AG09319 (cell line): ENCODE results near the gene ARL3.

Source experiments
- DNase-seq: peaks from one replicate; pipeline ENCODE4 v3.0.0-alpha.2; 2010; ENCODE audit warnings: low read depth; ENCODE audit errors: extremely low read depth
- TF ChIP-seq, protein P1 (sequence below): IDR thresholded peaks from 2 replicates; pipeline ENCODE4 v1.5.1; 2011; ENCODE audit warnings: low read depth, mild to moderate bottlenecking, inconsistent platforms, low read length, moderate library complexity

The ARL3 gene

DNA sequence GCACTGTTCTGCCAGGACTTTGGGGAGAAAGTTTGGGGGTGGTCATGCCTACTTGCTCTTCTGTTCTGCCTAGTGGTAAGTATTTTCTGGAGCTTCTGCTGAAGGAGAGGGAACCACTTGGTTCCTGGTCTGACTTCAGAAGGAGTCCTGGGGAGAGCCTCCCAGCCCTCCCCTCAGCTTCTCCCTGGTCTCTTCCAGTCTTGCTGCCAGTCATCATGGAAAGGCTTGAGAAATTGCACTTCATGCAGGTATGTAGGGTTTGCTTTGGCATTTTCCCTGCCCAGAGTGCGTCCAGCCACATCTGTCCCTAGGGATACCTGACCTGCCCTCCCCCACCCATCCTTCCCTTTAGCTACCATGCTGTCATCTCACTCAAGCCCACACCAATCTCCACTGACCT, 18.5 kb upstream of the ARL3 start:
- DNase-seq = no peak
- TF ChIP-seq, protein P1, sequence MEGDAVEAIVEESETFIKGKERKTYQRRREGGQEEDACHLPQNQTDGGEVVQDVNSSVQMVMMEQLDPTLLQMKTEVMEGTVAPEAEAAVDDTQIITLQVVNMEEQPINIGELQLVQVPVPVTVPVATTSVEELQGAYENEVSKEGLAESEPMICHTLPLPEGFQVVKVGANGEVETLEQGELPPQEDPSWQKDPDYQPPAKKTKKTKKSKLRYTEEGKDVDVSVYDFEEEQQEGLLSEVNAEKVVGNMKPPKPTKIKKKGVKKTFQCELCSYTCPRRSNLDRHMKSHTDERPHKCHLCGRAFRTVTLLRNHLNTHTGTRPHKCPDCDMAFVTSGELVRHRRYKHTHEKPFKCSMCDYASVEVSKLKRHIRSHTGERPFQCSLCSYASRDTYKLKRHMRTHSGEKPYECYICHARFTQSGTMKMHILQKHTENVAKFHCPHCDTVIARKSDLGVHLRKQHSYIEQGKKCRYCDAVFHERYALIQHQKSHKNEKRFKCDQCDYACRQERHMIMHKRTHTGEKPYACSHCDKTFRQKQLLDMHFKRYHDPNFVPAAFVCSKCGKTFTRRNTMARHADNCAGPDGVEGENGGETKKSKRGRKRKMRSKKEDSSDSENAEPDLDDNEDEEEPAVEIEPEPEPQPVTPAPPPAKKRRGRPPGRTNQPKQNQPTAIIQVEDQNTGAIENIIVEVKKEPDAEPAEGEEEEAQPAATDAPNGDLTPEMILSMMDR = no peak

DNA sequence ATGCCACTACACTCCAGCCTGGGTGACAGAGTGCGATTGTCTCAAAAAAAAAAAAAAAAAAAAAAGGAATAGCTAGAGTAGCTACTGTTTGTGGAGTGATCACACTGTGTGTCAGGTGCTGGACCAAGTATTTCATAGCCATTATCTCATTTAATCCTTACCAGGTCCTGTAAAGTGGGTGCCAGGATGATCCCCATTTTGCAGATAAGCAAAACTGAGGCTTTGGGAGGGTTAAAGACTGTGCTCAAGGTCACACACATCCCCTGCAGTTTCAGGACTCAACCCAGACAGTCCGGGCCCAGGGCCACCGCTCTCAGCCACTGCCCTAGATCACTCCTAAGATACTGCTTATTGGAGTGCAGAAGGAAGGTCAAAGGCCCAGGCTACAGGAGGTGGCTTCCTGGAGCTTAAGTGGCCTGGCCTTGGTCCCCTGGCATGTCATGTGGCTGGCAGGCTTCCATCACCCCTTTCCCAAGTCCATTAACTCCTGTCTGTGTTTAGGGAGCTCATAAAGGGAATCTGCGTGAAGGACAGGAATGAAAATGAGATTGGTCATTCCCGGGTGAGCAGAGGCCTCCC, 17.1 kb upstream of the ARL3 start:
- DNase-seq = no peak

DNA sequence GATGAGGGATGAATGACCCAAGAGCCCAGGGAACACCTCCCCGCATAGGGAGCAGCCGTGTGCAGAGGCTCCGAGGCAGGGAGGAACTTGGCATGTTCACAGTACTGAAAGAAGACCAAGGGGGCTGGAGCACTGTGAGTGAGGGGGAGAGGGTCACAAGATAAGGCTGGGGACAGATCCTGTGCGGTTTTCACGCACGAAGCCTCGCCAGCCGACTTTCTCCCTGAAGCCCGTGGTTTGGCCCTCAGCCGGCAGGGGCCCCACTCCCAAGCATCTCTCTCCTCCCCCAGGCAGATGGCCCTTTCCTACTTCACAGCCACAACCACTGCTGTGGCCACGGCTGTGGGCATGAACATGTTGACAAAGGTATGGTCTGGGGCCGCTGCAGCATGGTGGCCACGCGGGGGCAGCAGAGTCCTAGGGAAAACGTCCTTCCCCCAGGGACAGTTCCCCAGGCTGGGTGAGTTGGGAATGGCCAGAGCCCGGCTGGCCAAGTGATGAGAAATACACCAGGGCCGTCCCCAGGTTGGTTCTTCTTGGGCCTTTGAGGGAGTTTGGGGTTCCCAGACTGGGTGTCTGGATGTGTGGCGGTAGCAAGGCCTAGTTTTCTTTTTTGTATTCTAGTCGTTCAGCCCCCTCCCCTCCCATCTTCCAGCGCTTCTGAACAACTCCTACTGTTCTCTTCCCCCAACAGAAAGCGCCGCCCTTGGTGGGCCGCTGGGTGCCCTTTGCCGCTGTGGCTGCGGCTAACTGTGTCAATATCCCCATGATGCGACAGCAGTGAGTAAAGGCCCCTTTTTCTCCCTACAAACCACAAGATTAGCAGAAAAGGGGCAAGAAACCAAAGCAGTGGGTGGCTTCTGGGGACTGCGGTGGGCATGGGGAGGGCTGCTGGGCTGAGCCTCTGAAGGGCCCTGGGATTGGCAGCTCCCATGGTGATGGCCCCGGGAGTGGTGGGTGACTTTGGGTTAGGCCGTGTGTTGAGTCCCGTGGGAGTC, 15.1 kb upstream of the ARL3 start:
- TF ChIP-seq, protein P1 = peak; percentile 95

More for the DNA sequence above, 17.1 kb upstream of the ARL3 start:
- TF ChIP-seq, protein P1 = no peak

DNA sequence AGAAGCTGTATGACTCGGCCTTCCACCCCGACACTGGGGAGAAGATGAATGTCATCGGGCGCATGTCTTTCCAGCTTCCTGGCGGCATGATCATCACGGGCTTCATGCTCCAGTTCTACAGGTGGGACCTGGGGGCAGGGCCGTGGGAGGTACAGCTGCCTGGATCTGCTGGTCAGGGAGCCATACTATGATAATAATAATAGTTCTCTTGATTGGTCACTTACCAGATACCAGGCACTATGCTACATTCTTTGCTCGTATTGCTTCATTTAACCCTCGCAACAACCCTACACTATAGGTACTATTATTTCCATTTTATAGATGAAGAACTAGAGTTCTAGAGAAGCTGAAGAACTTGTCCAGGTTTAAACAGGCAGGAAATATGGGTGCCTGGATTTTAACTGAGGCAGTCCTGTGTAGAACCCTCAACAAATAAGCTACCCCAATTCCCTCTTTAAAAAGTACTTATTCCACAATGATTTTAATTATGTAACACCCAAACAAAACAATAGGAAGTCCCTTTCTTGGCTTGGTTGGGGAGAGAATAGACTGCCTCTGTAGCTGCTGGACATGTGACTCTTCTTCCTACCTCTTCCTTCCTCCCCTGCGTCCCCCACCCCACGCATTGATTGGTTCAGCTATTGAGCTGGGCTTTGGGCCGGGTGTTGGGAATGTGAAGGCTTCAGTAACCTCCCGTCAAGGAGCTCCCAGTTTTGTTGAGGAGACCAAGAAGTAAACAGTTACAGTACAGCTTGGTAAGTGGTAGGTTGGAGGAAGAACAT, 13.0 kb upstream of the ARL3 start:
- DNase-seq = no peak
- TF ChIP-seq, protein P1 = no peak

More for the DNA sequence above, 15.1 kb upstream of the ARL3 start:
- DNase-seq = no peak

DNA sequence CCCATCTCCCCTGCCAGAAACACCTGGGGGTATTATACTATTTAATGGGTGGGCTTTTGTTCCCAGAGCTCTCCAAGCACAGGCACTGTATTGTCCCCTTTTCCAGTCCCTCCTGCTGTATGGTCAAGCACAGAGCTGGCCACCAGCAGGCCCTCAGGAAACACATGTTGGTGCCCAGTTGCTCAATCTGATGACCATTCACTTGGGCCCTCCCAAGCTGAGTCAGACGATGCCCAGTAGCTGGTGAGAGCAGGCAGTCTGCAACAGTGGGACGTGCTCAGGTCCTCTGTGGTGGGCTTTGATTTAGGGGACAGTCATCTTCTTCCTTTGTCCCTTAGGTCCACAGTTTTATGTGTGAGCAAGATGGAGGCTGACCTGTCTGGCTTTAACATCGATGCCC, 12.1 kb upstream of the ARL3 start:
- TF ChIP-seq, protein P1 = no peak
- DNase-seq = no peak

DNA sequence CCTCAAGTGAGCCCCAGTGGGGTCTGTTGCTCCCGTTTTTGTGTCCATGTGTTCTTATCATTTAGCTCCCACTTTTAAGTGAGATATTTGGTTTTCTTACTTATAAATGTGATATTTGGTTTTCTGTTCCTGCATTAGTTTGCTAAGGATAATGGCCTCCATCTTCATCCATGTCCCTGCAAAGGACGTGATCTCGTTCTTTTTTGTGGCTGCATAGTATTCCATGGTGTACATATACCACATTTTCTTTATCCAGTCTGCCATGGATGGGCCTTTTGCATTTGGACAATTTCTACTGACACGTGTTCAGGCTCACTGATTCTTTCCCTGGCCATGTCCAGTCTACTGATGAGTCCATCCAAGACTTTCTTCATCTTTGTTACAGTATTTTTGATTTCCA, 9.8 kb upstream of the ARL3 start:
- TF ChIP-seq, protein P1 = no peak
- DNase-seq = no peak
